ENCODE data around the gene ARL2.

The ARL2 gene

DNA sequence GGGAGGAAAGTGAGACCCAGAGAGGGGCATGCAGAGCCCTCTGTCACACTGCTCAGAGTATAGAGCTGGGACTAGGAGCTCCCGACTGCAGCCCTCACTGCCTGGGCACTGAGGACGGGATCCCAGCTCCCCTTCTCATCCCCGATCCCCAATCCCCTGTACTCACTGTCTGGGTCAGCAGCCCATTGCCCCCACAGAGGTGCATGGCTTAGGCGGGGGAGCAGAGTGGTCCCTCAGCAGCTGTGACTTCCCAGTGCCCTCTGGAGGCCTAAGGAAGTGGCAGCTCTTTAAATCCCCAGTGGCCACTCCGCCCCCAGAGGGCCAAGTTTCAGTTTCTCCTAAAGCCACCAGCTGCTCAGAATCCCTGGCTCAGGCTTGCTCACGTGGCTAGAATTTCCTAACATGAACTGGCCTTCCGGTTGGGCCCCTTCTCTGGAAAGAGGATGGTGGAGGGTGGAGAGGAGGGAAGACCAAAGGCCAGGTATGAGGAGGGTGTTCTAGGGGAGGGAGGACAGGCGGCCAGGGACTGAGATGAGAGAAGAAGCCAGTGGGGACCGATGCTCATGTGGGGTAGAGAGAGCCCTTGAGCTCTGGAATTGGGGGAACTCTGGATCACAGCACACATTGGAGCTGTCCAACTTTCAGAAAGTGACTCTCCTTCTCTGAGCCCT, 17.1 kb upstream of the ARL2 start, which contains the start of gene BATF2:
Gene BATF2, minus strand, starts transcription at position 262 of the 671 bp plus-strand sequence. Its CDS starts 57 bp downstream, at position 205.
- TF ChIP-seq EZH2 (optimal IDR thresholded peaks at IDR 0.05; ENCODE audit: low read depth, low read length) = no peak
- TF ChIP-seq, protein P1, sequence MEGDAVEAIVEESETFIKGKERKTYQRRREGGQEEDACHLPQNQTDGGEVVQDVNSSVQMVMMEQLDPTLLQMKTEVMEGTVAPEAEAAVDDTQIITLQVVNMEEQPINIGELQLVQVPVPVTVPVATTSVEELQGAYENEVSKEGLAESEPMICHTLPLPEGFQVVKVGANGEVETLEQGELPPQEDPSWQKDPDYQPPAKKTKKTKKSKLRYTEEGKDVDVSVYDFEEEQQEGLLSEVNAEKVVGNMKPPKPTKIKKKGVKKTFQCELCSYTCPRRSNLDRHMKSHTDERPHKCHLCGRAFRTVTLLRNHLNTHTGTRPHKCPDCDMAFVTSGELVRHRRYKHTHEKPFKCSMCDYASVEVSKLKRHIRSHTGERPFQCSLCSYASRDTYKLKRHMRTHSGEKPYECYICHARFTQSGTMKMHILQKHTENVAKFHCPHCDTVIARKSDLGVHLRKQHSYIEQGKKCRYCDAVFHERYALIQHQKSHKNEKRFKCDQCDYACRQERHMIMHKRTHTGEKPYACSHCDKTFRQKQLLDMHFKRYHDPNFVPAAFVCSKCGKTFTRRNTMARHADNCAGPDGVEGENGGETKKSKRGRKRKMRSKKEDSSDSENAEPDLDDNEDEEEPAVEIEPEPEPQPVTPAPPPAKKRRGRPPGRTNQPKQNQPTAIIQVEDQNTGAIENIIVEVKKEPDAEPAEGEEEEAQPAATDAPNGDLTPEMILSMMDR (IDR thresholded peaks at IDR 0.05; ENCODE audit: low read length) = peak; percentile 36
- no peak for TF ChIP-seq EZH2phosphoT487 (IDR thresholded peaks at IDR 0.05; ENCODE audit: low read length)
- Histone ChIP-seq H3K4me2 (ENCODE audit: low read depth, low read length) (peak within 1 kb of the TSS; percentile 57; the same call in 1 of the 2 replicates), H2AFZ (ENCODE audit: low read length) (peak within 1 kb of the TSS; percentile 42), H3K4me1 (ENCODE audit: low read length) (peaks cover 8% of the 10 kb centered on the region), H3K4me3 (ENCODE audit: low read length) (0 out of 2 replicates have a peak within 1 kb of the TSS, but pooled peaks have one; percentile 3), H3K9me3 (replicated peaks; ENCODE audit: insufficient read depth, low read length) (no peaks in the 10 kb centered on the region), H3K9me2 (replicated peaks; ENCODE audit: insufficient read depth, low read length) (no peaks in the 10 kb centered on the region), H3K27ac (ENCODE audit: low read length) (no peak within 1 kb of the TSS), H4K20me1 (ENCODE audit: insufficient read depth, low read length) (no peaks in the 10 kb centered on the region), H3K9ac (ENCODE audit: low read length) (no peak within 1 kb of the TSS), H3K27me3 (replicated peaks; ENCODE audit: insufficient read depth, low read length) (no peaks in the 10 kb centered on the region), H3F3A (ENCODE audit: insufficient read depth, low read length) (no peaks in the 10 kb centered on the region), H3K36me3 (replicated peaks; ENCODE audit: insufficient read depth, low read length) (no peaks in the 10 kb centered on the region), H3K79me2 (ENCODE audit: low read length) (no peaks in the 10 kb centered on the region)
- DNase-seq = no peak

DNA sequence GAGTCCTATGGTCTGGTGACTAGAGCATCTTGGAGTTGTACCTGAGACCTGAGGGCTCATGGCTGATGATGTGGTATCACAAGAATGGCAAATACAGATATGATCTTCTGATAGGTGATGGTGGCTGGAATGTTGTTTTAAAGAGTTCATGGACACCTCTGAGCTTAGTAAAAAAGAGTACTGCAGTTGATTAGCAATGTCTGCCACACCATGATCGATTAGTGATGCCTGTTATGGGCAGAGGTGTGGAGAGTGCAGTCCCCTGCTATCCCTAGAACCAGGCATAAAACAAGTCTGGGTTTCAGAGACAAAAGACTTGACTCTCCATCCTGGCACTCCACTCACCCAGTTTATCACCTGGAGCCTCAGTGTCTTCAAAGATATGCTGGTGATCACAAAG, 15.8 kb upstream of the ARL2 start:
- H4K20me1 ChIP-seq (ENCODE audit: insufficient read depth, low read length) = no peaks in the 10 kb centered on the region
- H3K9ac ChIP-seq (ENCODE audit: low read length) = no peak overlapping the region
- DNase-seq = no peak
- H3K9me3 ChIP-seq (replicated peaks; ENCODE audit: insufficient read depth, low read length) = no peaks in the 10 kb centered on the region
- no peak overlapping the region for H3K4me3 ChIP-seq (ENCODE audit: low read length)
- no peaks in the 10 kb centered on the region for H3K36me3 ChIP-seq (replicated peaks; ENCODE audit: insufficient read depth, low read length)
- no peaks in the 10 kb centered on the region for H3K9me2 ChIP-seq (replicated peaks; ENCODE audit: insufficient read depth, low read length)
- no peaks in the 10 kb centered on the region for H3K79me2 ChIP-seq (ENCODE audit: low read length)
- peaks cover 8% of the 10 kb centered on the region for H3K4me1 ChIP-seq (ENCODE audit: low read length)
- no peak overlapping the region for H3K27ac ChIP-seq (ENCODE audit: low read length)
- no peak overlapping the region for H2AFZ ChIP-seq (ENCODE audit: low read length)
- no peaks in the 10 kb centered on the region for H3F3A ChIP-seq (ENCODE audit: insufficient read depth, low read length)
- no peak overlapping the region for H3K4me2 ChIP-seq (ENCODE audit: low read depth, low read length)
- no peak for TF ChIP-seq EZH2 (optimal IDR thresholded peaks at IDR 0.05; ENCODE audit: low read depth, low read length)
- no peak for TF ChIP-seq EZH2phosphoT487 (IDR thresholded peaks at IDR 0.05; ENCODE audit: low read length)
- TF ChIP-seq, protein P1 (IDR thresholded peaks at IDR 0.05; ENCODE audit: low read length) = no peak
- no peaks in the 10 kb centered on the region for H3K27me3 ChIP-seq (replicated peaks; ENCODE audit: insufficient read depth, low read length)

DNA sequence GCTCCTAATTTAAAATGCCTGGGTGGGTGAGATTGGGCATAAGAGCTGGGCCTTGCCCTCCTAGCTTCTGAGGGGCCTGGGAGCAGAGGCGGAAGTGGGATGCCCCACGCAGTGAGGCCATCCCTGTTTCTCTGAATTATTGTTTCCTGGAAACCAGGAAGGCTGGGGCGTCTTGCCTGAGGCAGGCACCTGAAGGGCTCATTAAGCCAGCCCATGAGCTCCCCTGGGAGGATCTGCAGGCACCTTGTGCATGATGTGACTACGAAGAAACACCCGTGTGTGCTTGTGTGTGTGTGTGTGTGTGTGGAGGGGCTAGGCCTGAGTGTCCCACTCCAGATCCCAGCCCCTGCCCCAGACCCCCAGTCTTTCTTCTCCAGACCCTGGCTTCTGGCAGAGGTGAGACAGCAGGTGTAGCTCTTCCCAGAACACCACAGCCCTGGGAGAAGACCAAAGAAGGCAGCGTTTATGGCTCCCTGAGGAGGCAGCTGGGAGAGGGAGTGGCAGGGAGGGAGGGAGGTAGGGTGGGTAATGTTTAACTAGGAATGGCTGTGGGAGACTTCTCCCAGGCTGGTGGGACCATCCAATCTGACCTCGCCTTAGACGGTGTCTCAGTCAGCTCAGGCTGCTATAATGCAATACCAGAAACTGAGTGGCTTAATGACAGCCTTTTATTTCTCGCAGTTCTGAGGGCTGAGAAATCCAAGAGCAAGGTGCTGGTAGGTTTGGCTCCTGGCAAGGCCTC, 15.1 kb upstream of the ARL2 start:
- Histone ChIP-seq H3K9me2 (replicated peaks; ENCODE audit: insufficient read depth, low read length) (no peaks in the 10 kb centered on the region), H3K4me1 (ENCODE audit: low read length) (peaks cover 8% of the 10 kb centered on the region), H3F3A (ENCODE audit: insufficient read depth, low read length) (no peaks in the 10 kb centered on the region), H3K9me3 (replicated peaks; ENCODE audit: insufficient read depth, low read length) (no peaks in the 10 kb centered on the region), H3K9ac (ENCODE audit: low read length) (no peak overlapping the region), H4K20me1 (ENCODE audit: insufficient read depth, low read length) (no peaks in the 10 kb centered on the region), H3K27ac (ENCODE audit: low read length) (no peak overlapping the region), H3K4me2 (ENCODE audit: low read depth, low read length) (no peak overlapping the region), H3K4me3 (ENCODE audit: low read length) (no peak overlapping the region), H2AFZ (ENCODE audit: low read length) (no peak overlapping the region), H3K27me3 (replicated peaks; ENCODE audit: insufficient read depth, low read length) (no peaks in the 10 kb centered on the region), H3K36me3 (replicated peaks; ENCODE audit: insufficient read depth, low read length) (no peaks in the 10 kb centered on the region), H3K79me2 (ENCODE audit: low read length) (no peaks in the 10 kb centered on the region)
- TF ChIP-seq, protein P1 (IDR thresholded peaks at IDR 0.05; ENCODE audit: low read length) = no peak
- TF ChIP-seq EZH2 (optimal IDR thresholded peaks at IDR 0.05; ENCODE audit: low read depth, low read length) = no peak
- no peak for TF ChIP-seq EZH2phosphoT487 (IDR thresholded peaks at IDR 0.05; ENCODE audit: low read length)
- DNase-seq = no peak
